Calu3 (cell line): Measurements from ENCODE around the gene TAF1B. TPM values are rescaled to one million over a fixed set of nuclear protein-coding genes. Genes with fewer than 3 reads are reported as not detected.

Experiments used
- BruUV-seq: library from RNA; stranded (reverse); fragments of 400-500 nt; replicated peaks from 2 replicates; lab custom pipeline; 2021; lab: Mats Ljungman, UMichigan
- CTCF ChIA-PET: fragments of 300-600 bp; sonication (Branson Sonifier 250); formaldehyde crosslinking; loops from one replicate; lab custom pipeline; 2022; ENCODE audit warnings: antibody characterized with exemption; lab: Charles Lee
- DNase-seq: peaks from one replicate; pipeline ENCODE4 v3.0.0; 2022
- H3K27ac Mint-ChIP-seq: one replicate; pipeline ENCODE4 v1.8.0; 2022; ENCODE audit warnings: mixed read lengths; ENCODE audit not compliant: unreplicated experiment
- H3K27me3 Mint-ChIP-seq: one replicate; pipeline ENCODE4 v1.8.0; 2022; ENCODE audit warnings: mixed read lengths; ENCODE audit not compliant: unreplicated experiment
- H3K36me3 Mint-ChIP-seq: one replicate; pipeline ENCODE4 v1.8.0; 2022; ENCODE audit warnings: mild to moderate bottlenecking, moderate library complexity, mixed read lengths; ENCODE audit not compliant: insufficient read depth, unreplicated experiment
- H3K4me1 Mint-ChIP-seq: one replicate; pipeline ENCODE4 v1.8.0; 2022; ENCODE audit warnings: mild to moderate bottlenecking, low read depth, mixed read lengths; ENCODE audit not compliant: unreplicated experiment
- H3K4me3 Mint-ChIP-seq: one replicate; pipeline ENCODE4 v1.8.0; 2022; ENCODE audit warnings: mild to moderate bottlenecking, low read depth, moderate library complexity, mixed read lengths; ENCODE audit not compliant: unreplicated experiment
- H3K9me3 Mint-ChIP-seq: one replicate; pipeline ENCODE4 v1.8.0; 2022; ENCODE audit warnings: low read depth, mixed read lengths; ENCODE audit not compliant: unreplicated experiment
- CTCF ChIP-seq: fragments of 200-600 bp; IDR thresholded peaks from one replicate; pipeline ENCODE4 v1.8.0; 2022; ENCODE audit warnings: antibody characterized with exemption; ENCODE audit not compliant: unreplicated experiment
- intact Hi-C: fragments of 100-400 bp; cut with micrococcal nuclease; formaldehyde crosslinking; loops from one replicate; pipeline ENCODE4 v1.10.0; 2022; ENCODE audit not compliant: unreplicated experiment
- total RNA-seq: library from RNA; stranded (reverse); gene quantifications from 2 replicates; pipeline ENCODE4 v1.2.3, GENCODE V29; 2022

TAF1B gene
- total RNA-seq, 1 experiment from 2014 or later: 23.0 TPM

GRCh38 chr2:9973690-9974089 is 130.4 kb downstream of the TAF1B start:
- peaks cover 8% of the 10 kb centered on the region for H3K36me3 Mint-ChIP-seq
- no peak overlapping the region for H3K27ac Mint-ChIP-seq
- TF ChIP-seq CTCF: no peak
- no peaks in the 10 kb centered on the region for H3K27me3 Mint-ChIP-seq
- DNase-seq: no peak
- H3K4me1 Mint-ChIP-seq: peaks cover 33% of the 10 kb centered on the region
- no TSS peak for BruUV-seq
- CTCF ChIA-PET: no interaction called here
- intact Hi-C loops: no loop called here
- H3K9me3 Mint-ChIP-seq: no peaks in the 10 kb centered on the region
- no peak overlapping the region for H3K4me3 Mint-ChIP-seq

- H3K27me3 Mint-ChIP-seq: no peaks in the 10 kb centered on the region
These were observed 131.1 kb downstream of the TAF1B start for GRCh38 chr2:9974343-9974742.

GRCh38 chr2:9975328-9975727 is 132.1 kb downstream of the TAF1B start:
- TF ChIP-seq CTCF: no peak
- Mint-ChIP-seq H3K4me3 (no peak overlapping the region), H3K9me3 (no peaks in the 10 kb centered on the region), H3K36me3 (peaks cover 8% of the 10 kb centered on the region), H3K27me3 (no peaks in the 10 kb centered on the region), H3K4me1 (peaks cover 38% of the 10 kb centered on the region), H3K27ac (no peak overlapping the region)
- DNase-seq: no peak
- CTCF ChIA-PET: interaction anchor here (0.7 kb wide), 1 partner anchor 31 kb away, joined by 5 read pairs; no protein-coding TSS in a partner anchor
- BruUV-seq: no TSS peak
- intact Hi-C loops: no loop called here

More at GRCh38 chr2:9974343-9974742, 131.1 kb downstream of the TAF1B start:
- Mint-ChIP-seq H3K36me3 (peaks cover 8% of the 10 kb centered on the region), H3K27ac (no peak overlapping the region), H3K4me3 (no peak overlapping the region), H3K4me1 (peaks cover 33% of the 10 kb centered on the region), H3K9me3 (no peaks in the 10 kb centered on the region)
- no peak for TF ChIP-seq CTCF
- DNase-seq: no peak
- BruUV-seq: no TSS peak
- intact Hi-C loops: no loop called here
- CTCF ChIA-PET: no interaction called here

- intact Hi-C loops: no loop called here
- H3K27ac Mint-ChIP-seq: peak overlapping the region; percentile 88
- peak; percentile 52 for DNase-seq
- H3K9me3 Mint-ChIP-seq: no peaks in the 10 kb centered on the region
- H3K27me3 Mint-ChIP-seq: no peaks in the 10 kb centered on the region
- CTCF ChIA-PET: interaction anchor here (0.7 kb wide), 1 partner anchor 31 kb away, joined by 5 read pairs; no protein-coding TSS in a partner anchor
- peaks cover 36% of the 10 kb centered on the region for H3K4me1 Mint-ChIP-seq
- no peak for TF ChIP-seq CTCF
- H3K4me3 Mint-ChIP-seq: peak overlapping the region; percentile 5
- peaks cover 8% of the 10 kb centered on the region for H3K36me3 Mint-ChIP-seq
- no TSS peak for BruUV-seq
These were observed 132.7 kb downstream of the TAF1B start for GRCh38 chr2:9975805-9976447.
